H7 (cell line): ENCODE results near the gene ABCC2. TPM values are rescaled to one million over a fixed set of nuclear protein-coding genes. Genes with fewer than 3 reads are reported as not detected.

Experiments
- total RNA-seq: library from RNA; depleted of rRNA; stranded (reverse); fragments of >200 nt; shearing (Covaris generic); gene quantifications from 2 replicates; pipeline ENCODE4 v1.2.3, GENCODE V29; 2014; rRNA removed

The ABCC2 gene
- total RNA-seq, 1 experiment from 2014 or later, result 0.14 TPM

Other genes with a start within 250 kb of the ABCC2 start
- not detected in 2 replicates for gene NKX2-3, start 249.7 kb upstream of the ABCC2 start, total RNA-seq
- gene SLC25A28, start 162.2 kb upstream of the ABCC2 start, total RNA-seq, result 21.5 and 24.0 TPM in 2 replicates
- 8.2 and 8.6 TPM in 2 replicates for gene ENTPD7, start 123.1 kb upstream of the ABCC2 start, total RNA-seq
- 41.7 and 58.4 TPM in 2 replicates for gene COX15, start 50.5 kb upstream of the ABCC2 start, total RNA-seq
- 23.6 and 29.4 TPM in 2 replicates for gene CUTC, start 50.4 kb upstream of the ABCC2 start, total RNA-seq
- 8.5 and 16.9 TPM in 2 replicates for gene DNMBP, start 227.3 kb downstream of the ABCC2 start, total RNA-seq